K562 (cell line): Measurements from ENCODE around the gene CLEC2D. TPM values are rescaled to one million over a fixed set of nuclear protein-coding genes. Genes with fewer than 3 reads are reported as not detected.

ENCODE experiments used
- ADNP ChIP-seq: fragments of 200-800 bp; sonication (Bioruptor generic); IDR thresholded peaks from 2 replicates; pipeline ENCODE4 v1.6.1; 2016; ENCODE audit warnings: missing genetic modification characterization, missing compliant biosample characterization
- BACH1 ChIP-seq: fragments of 200-800 bp; sonication (Bioruptor generic); IDR thresholded peaks from 2 replicates; pipeline ENCODE4 v1.6.1; 2016; ENCODE audit warnings: missing genetic modification characterization, missing compliant biosample characterization
- BCL6 ChIP-seq: fragments of 250-450 bp; sonication (Bioruptor Pico); IDR thresholded peaks from 2 replicates; pipeline ENCODE4 v1.4.0; 2020
- BDP1 ChIP-seq: IDR thresholded peaks from 3 replicates; pipeline ENCODE4 v1.6.1; 2011; ENCODE audit not compliant: insufficient read length, insufficient read depth
- BHLHE40 ChIP-seq: IDR thresholded peaks from 2 replicates; pipeline ENCODE4 v1.6.1; 2011; ENCODE audit warnings: low read length, improper control_type of control experiment
- BRD4 ChIP-seq: fragments of 200-600 bp; sonication (generic); IDR thresholded peaks from 2 replicates; pipeline ENCODE4 v1.6.1; 2017; ENCODE audit warnings: inconsistent platforms
- BRD9 ChIP-seq: fragments of 450-650 bp; IDR thresholded peaks from 2 replicates; pipeline ENCODE4 v1.6.1; 2018; ENCODE audit warnings: low read depth; ENCODE audit not compliant: partially characterized antibody
- BRF2 ChIP-seq: IDR thresholded peaks from 3 replicates; pipeline ENCODE4 v1.6.1; 2011; ENCODE audit warnings: borderline replicate concordance, mild to moderate bottlenecking; ENCODE audit not compliant: insufficient read length, insufficient read depth
- HDAC1 ChIP-seq, 2 experiments: fragments of 450-650 bp; IDR thresholded peaks; 2 replicates each; pipeline ENCODE4 v1.6.1; 2016 to 2017; ENCODE audit warnings: inconsistent platforms in 1 of 2, mild to moderate bottlenecking in 1 of 2, moderate library complexity in 1 of 2
- HDAC2 ChIP-seq: fragments of 450-650 bp; IDR thresholded peaks from 2 replicates; pipeline ENCODE4 v1.6.1; 2016; ENCODE audit warnings: mild to moderate bottlenecking
- MBD2 ChIP-seq: sonication (generic); IDR thresholded peaks from 2 replicates; pipeline ENCODE4 v1.6.1; 2016; ENCODE audit warnings: low read depth, borderline replicate concordance
- NR2C1 ChIP-seq, 2 experiments: fragments of 450-650 bp; IDR thresholded peaks; 2 replicates each; pipeline ENCODE4 v1.6.1; 2017; ENCODE audit warnings: mild to moderate bottlenecking in 2 of 2, antibody characterized with exemption in 1 of 2, inconsistent platforms in 1 of 2, missing compliant biosample characterization in 1 of 2, missing genetic modification characterization in 1 of 2
- POLR2A ChIP-seq: fragments of 450-650 bp; conservative IDR thresholded peaks from 2 replicates; pipeline ENCODE4 v1.6.1; 2016
- POLR2B ChIP-seq: fragments of 450-650 bp; IDR thresholded peaks from 2 replicates; pipeline ENCODE4 v1.6.1; 2018; ENCODE audit warnings: low read depth; ENCODE audit not compliant: partially characterized antibody
- PPARD ChIP-seq: fragments of 250-450 bp; sonication (Bioruptor Pico); IDR thresholded peaks from 2 replicates; pipeline ENCODE4 v1.8.0; 2022; ENCODE audit warnings: inconsistent platforms, mild to moderate bottlenecking, moderate library complexity
- RNF2 ChIP-seq: sonication (generic); IDR thresholded peaks from 2 replicates; pipeline ENCODE4 v1.6.1; 2016
- SETDB1 ChIP-seq: IDR thresholded peaks from one replicate; pipeline ENCODE4 v1.6.1; 2012; ENCODE audit warnings: low read length, control low read depth, inconsistent platforms
- SMAD2 ChIP-seq: fragments of 150-350 bp; IDR thresholded peaks from 2 replicates; pipeline ENCODE4 v1.6.1; 2014; ENCODE audit warnings: low read depth, mild to moderate bottlenecking, low read length
- SP2 ChIP-seq: IDR thresholded peaks from 2 replicates; pipeline ENCODE4 v1.6.1; 2011; ENCODE audit warnings: mild to moderate bottlenecking, low read depth, low read length, moderate library complexity; ENCODE audit not compliant: poor library complexity, severe bottlenecking; ENCODE audit errors: extremely low read depth
- WHSC1 ChIP-seq: IDR thresholded peaks from one replicate; pipeline ENCODE4 v1.6.1; 2012; ENCODE audit warnings: low read length, control low read depth, inconsistent platforms
- XRCC5 ChIP-seq: fragments of 200-400 bp; formaldehyde crosslinking; IDR thresholded peaks from 2 replicates; pipeline ENCODE4 v1.6.1; 2017; ENCODE audit warnings: low read depth, mild to moderate bottlenecking, low read length
- ZBTB26 ChIP-seq: fragments of 450-650 bp; formaldehyde crosslinking; IDR thresholded peaks from 2 replicates; pipeline ENCODE4 v1.4.0; 2022; ENCODE audit warnings: missing genetic modification characterization
- ZFP1 ChIP-seq: fragments of 450-650 bp; formaldehyde crosslinking; IDR thresholded peaks from 2 replicates; pipeline ENCODE4 v1.4.0; 2020; ENCODE audit warnings: mild to moderate bottlenecking, mixed read lengths
- ZNF668 ChIP-seq: fragments of 250-450 bp; sonication (Bioruptor Pico); IDR thresholded peaks from 2 replicates; pipeline ENCODE4 v1.8.0; 2022; ENCODE audit warnings: mild to moderate bottlenecking, inconsistent platforms
- ZNF699 ChIP-seq: fragments of 250-450 bp; sonication (Bioruptor Pico); IDR thresholded peaks from 2 replicates; pipeline ENCODE4 v1.8.0; 2021; ENCODE audit warnings: mild to moderate bottlenecking, moderate library complexity; ENCODE audit not compliant: insufficient replicate concordance
- ZNF717 ChIP-seq: fragments of 250-450 bp; sonication (Bioruptor Pico); IDR thresholded peaks from 2 replicates; pipeline ENCODE4 v1.5.0; 2021
- ZNF785 ChIP-seq: fragments of 250-450 bp; sonication (Bioruptor Pico); IDR thresholded peaks from 2 replicates; pipeline ENCODE4 v1.4.0; 2020; ENCODE audit warnings: mild to moderate bottlenecking
- ZSCAN32 ChIP-seq: fragments of 450-650 bp; formaldehyde crosslinking; IDR thresholded peaks from 2 replicates; pipeline ENCODE4 v1.4.0; 2020; ENCODE audit warnings: mild to moderate bottlenecking, moderate library complexity
- polyA plus RNA-seq, 8 experiments: library from polyadenylated mRNA; depleted of rRNA in 4 of 8; stranded (reverse) in 5 of 8; unstranded in 3 of 8; fragments of >200 nt; fragmentation: Nextera tagmentation in 2 of 8; fragmentation: Illumina TruSeq in 1 of 8; extraction: Ambion mirVana in 2 of 8; extraction: Trizol in 1 of 8; gene quantifications; 2 replicates each; pipeline versions ENCODE4 v1.2.1 to v1.2.3, GENCODE V29; 2011 to 2014; ENCODE audit warnings: inconsistent platforms in 1 of 8, missing spikeins in 1 of 8
- total RNA-seq, 7 experiments: library from RNA; depleted of rRNA in 6 of 7; stranded (reverse); fragments of >200 nt in 6 of 7; fragmentation: Illumina TruSeq in 2 of 7; extraction: Trizol in 2 of 7; gene quantifications; 2 replicates each; pipeline versions ENCODE4 v1.2.1 to v1.2.3, GENCODE V29; 2011 to 2021; ENCODE audit warnings: low replicate concordance in 1 of 7

The CLEC2D gene
- total and polyA plus RNA-seq, 9 of the 15 experiments (the other 6 are each of a cell fraction or from before 2014, with no cell fraction given), result 1.4 to 5.0 (median 2.2) TPM

- TF ChIP-seq BRD9 (no peak), POLR2A (peak; percentile 72), BRF2 (no peak), ZFP1 (CRISPR knock-in tag) (no peak), SETDB1 (no peak), BHLHE40 (peak; percentile 50; the same call in 1 of the 2 replicates), ZNF699 (no peak), NR2C1 (IDR thresholded peaks at IDR 0.05) (peak; percentile 32), NR2C1 (tag; IDR thresholded peaks at IDR 0.05) (no peak), ZNF717 (CRISPR knock-in tag) (no peak), SMAD2 (no peak), BRD4 (no peak), BDP1 (no peak), ADNP (tag) (no peak), BCL6 (CRISPR knock-in tag) (no peak), ZNF785 (CRISPR knock-in tag) (no peak), SP2 (no peak), MBD2 (no peak), ZSCAN32 (CRISPR knock-in tag) (no peak), WHSC1 (no peak), HDAC1 (IDR thresholded peaks at IDR 0.05) (peak in 1 of 2 experiments; percentile 42; a peak in 2 of 4 replicates), ZBTB26 (no peak), BACH1 (tag) (no peak), POLR2B (peak; percentile 43), HDAC2 (peak; percentile 59; the same call in 1 of the 2 replicates), XRCC5 (no peak), PPARD (CRISPR knock-in tag) (no peak), ZNF668 (CRISPR knock-in tag) (no peak), RNF2 (peak; percentile 44; the same call in 1 of the 2 replicates)
These were observed 21.4 kb upstream of the CLEC2D start (continued) for GRCh38 chr12:9647825-9648700.
